ENCODE results near the gene CSF3R.

Gene CSF3R

GRCh38 chr1:36482724-36483388, at the start of gene CSF3R:
Gene CSF3R, minus strand, starts transcription at chr1:36482913. Its CDS starts 3,417 bp downstream, at chr1:36479496.
- Mint-ChIP-seq H3K27ac (no peak within 1 kb of the TSS), H3K27me3 (no peaks in the 10 kb centered on the region), H3K36me3 (no peaks in the 10 kb centered on the region), H3K9me3 (no peaks in the 10 kb centered on the region), H3K4me1 (peaks cover 15% of the 10 kb centered on the region), H3K4me3 (no peak within 1 kb of the TSS)
- ATAC-seq (ENCODE audit: low read depth) (no peak), DNase-seq (ENCODE audit: low spot score in 2 of 2) (no peak)

DNA sequence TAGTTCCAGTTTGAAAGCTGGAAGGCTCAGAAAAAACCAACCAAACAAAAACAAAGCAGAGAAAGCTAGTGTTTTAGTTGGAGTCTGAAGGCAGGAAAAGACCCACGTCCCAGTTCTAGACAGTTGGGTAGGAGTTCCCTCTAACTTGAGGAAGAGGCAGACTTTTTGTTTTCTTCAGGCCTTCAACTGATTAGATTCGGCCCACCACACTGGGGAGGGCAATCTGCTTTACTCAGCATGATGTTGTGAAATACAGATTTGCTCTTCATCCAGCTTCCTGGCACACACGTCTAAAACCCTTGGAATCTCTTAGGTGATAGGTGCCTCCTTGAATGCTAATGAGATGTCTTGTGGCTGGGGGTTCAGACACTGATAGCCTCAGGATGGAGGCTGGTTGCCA, 49.1 kb upstream of the CSF3R start:
- H3K36me3 Mint-ChIP-seq: peaks cover 3% of the 10 kb centered on the region
- H3K9me3 Mint-ChIP-seq: peaks cover 4% of the 10 kb centered on the region
- H3K4me1 Mint-ChIP-seq: no peaks in the 10 kb centered on the region
- DNase-seq (ENCODE audit: low spot score in 2 of 2): no peak
- peaks cover 14% of the 10 kb centered on the region for H3K27me3 Mint-ChIP-seq
- no peak overlapping the region for H3K4me3 Mint-ChIP-seq
- ATAC-seq (ENCODE audit: low read depth): no peak
- H3K27ac Mint-ChIP-seq: no peak overlapping the region

DNA sequence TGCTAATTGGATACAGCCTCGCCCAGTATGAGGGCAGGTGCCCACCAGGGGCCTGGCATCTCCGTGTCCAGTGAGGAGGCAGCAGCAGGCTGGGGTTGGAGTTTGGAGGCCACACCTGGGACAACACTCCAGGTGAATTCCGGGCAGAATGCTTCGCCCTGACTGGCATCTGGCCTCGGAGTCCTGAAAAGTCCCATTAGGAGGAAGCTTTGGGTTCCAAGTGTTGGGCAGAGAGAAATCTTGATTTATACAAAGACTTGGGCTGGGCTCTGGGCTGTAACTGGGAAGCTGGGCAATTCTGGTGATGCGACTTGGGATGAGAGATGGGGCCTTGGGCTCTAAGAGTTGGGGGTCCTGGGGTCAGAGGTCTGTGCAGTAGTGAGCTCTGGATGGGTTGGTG, 48.1 kb upstream of the CSF3R start:
- Mint-ChIP-seq H3K4me3 (no peak overlapping the region), H3K4me1 (no peaks in the 10 kb centered on the region), H3K27me3 (peaks cover 10% of the 10 kb centered on the region), H3K27ac (no peak overlapping the region), H3K36me3 (peaks cover 3% of the 10 kb centered on the region), H3K9me3 (peaks cover 4% of the 10 kb centered on the region)
- no peak for DNase-seq (ENCODE audit: low spot score in 2 of 2)
- no peak for ATAC-seq (ENCODE audit: low read depth)

GRCh38 chr1:36530261-36530660, 47.5 kb upstream of the CSF3R start:
- peaks cover 3% of the 10 kb centered on the region for H3K36me3 Mint-ChIP-seq
- H3K27ac Mint-ChIP-seq: no peak overlapping the region
- ATAC-seq (ENCODE audit: low read depth) (no peak), DNase-seq (ENCODE audit: low spot score in 2 of 2) (no peak)
- H3K27me3 Mint-ChIP-seq: peaks cover 10% of the 10 kb centered on the region
- no peak overlapping the region for H3K4me3 Mint-ChIP-seq
- no peaks in the 10 kb centered on the region for H3K4me1 Mint-ChIP-seq
- H3K9me3 Mint-ChIP-seq: peaks cover 4% of the 10 kb centered on the region

DNA sequence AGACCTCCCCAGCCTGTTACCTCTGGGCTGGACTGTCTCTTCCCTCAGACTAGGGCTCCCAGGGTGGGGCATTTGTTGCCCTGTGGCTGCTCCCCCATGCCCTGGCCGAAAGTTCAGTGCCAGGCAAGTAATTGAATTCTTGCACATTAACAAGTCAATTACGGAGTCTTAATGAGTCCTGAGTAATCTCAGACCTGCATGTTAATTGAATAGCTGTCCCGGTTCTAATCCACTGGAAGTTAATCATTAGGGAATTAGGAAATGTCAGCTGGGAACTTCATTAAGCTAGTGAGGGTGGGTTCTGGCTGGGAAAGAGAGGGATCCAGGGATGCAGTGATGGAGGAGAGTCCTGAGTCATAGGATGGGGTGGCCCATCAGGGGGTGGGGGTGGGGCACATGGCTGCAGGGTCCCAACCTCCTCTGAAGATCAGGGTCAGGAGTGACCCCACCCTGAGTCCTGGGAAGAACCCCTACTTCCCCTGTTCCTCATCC, 47.1 kb upstream of the CSF3R start:
- H3K27me3 Mint-ChIP-seq: peaks cover 10% of the 10 kb centered on the region
- peaks cover 4% of the 10 kb centered on the region for H3K9me3 Mint-ChIP-seq
- ATAC-seq (ENCODE audit: low read depth): no peak
- no peak overlapping the region for H3K27ac Mint-ChIP-seq
- H3K4me3 Mint-ChIP-seq: no peak overlapping the region
- no peak for DNase-seq (ENCODE audit: low spot score in 2 of 2)
- peaks cover 3% of the 10 kb centered on the region for H3K36me3 Mint-ChIP-seq
- H3K4me1 Mint-ChIP-seq: no peaks in the 10 kb centered on the region

GRCh38 chr1:36528361-36529349, 45.9 kb upstream of the CSF3R start:
- ATAC-seq (ENCODE audit: low read depth): no peak
- H3K27ac Mint-ChIP-seq: no peak overlapping the region
- H3K36me3 Mint-ChIP-seq: peaks cover 3% of the 10 kb centered on the region
- H3K4me1 Mint-ChIP-seq: peaks cover 8% of the 10 kb centered on the region
- no peak overlapping the region for H3K4me3 Mint-ChIP-seq
- H3K27me3 Mint-ChIP-seq: peaks cover 10% of the 10 kb centered on the region
- H3K9me3 Mint-ChIP-seq: peaks cover 4% of the 10 kb centered on the region
- no peak for DNase-seq (ENCODE audit: low spot score in 2 of 2)

GRCh38 chr1:36525166-36525565, 42.5 kb upstream of the CSF3R start:
- peaks cover 10% of the 10 kb centered on the region for H3K4me1 Mint-ChIP-seq
- no peak overlapping the region for H3K27ac Mint-ChIP-seq
- ATAC-seq (ENCODE audit: low read depth) (no peak), DNase-seq (ENCODE audit: low spot score in 2 of 2) (no peak)
- no peaks in the 10 kb centered on the region for H3K36me3 Mint-ChIP-seq
- H3K9me3 Mint-ChIP-seq: no peaks in the 10 kb centered on the region
- peaks cover 7% of the 10 kb centered on the region for H3K27me3 Mint-ChIP-seq
- no peak overlapping the region for H3K4me3 Mint-ChIP-seq

- Mint-ChIP-seq H3K27me3 (peaks cover 5% of the 10 kb centered on the region), H3K4me1 (peaks cover 10% of the 10 kb centered on the region), H3K27ac (no peak overlapping the region), H3K4me3 (no peak overlapping the region), H3K9me3 (no peaks in the 10 kb centered on the region), H3K36me3 (no peaks in the 10 kb centered on the region)
- no peak for DNase-seq (ENCODE audit: low spot score in 2 of 2)
- ATAC-seq (ENCODE audit: low read depth): no peak
Measured at GRCh38 chr1:36524359-36525062, 41.8 kb upstream of the CSF3R start.

GRCh38 chr1:36523850-36524249, 41.1 kb upstream of the CSF3R start:
- Mint-ChIP-seq H3K9me3 (no peaks in the 10 kb centered on the region), H3K36me3 (no peaks in the 10 kb centered on the region), H3K27me3 (peaks cover 5% of the 10 kb centered on the region), H3K4me3 (no peak overlapping the region), H3K27ac (no peak overlapping the region), H3K4me1 (peaks cover 10% of the 10 kb centered on the region)
- no peak for DNase-seq (ENCODE audit: low spot score in 2 of 2)
- no peak for ATAC-seq (ENCODE audit: low read depth)

DNA sequence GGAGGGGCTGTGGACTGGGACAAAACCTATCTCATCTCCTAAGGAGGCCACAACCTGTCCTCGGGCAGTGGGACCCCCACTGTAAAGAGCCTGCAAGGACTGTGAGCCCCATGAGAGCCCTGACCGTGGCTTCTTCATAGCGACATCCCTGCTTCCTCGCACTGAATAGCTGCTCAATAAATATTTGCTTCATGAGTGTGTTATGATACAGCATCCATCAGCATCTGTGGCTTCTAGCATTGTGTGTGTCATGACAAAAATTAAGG, 40.5 kb upstream of the CSF3R start:
- no peak overlapping the region for H3K27ac Mint-ChIP-seq
- ATAC-seq (ENCODE audit: low read depth) (no peak), DNase-seq (ENCODE audit: low spot score in 2 of 2) (no peak)
- H3K4me3 Mint-ChIP-seq: no peak overlapping the region
- peaks cover 10% of the 10 kb centered on the region for H3K4me1 Mint-ChIP-seq
- peaks cover 2% of the 10 kb centered on the region for H3K27me3 Mint-ChIP-seq
- H3K36me3 Mint-ChIP-seq: no peaks in the 10 kb centered on the region
- H3K9me3 Mint-ChIP-seq: no peaks in the 10 kb centered on the region

GRCh38 chr1:36522461-36523229, 39.9 kb upstream of the CSF3R start:
- Mint-ChIP-seq H3K27ac (no peak overlapping the region), H3K4me1 (peaks cover 10% of the 10 kb centered on the region), H3K27me3 (no peaks in the 10 kb centered on the region), H3K9me3 (no peaks in the 10 kb centered on the region), H3K4me3 (no peak overlapping the region), H3K36me3 (no peaks in the 10 kb centered on the region)
- ATAC-seq (ENCODE audit: low read depth) (no peak), DNase-seq (ENCODE audit: low spot score in 2 of 2) (no peak)

GRCh38 chr1:36522021-36522420, 39.3 kb upstream of the CSF3R start:
- no peak for ATAC-seq (ENCODE audit: low read depth)
- Mint-ChIP-seq H3K27me3 (no peaks in the 10 kb centered on the region), H3K9me3 (no peaks in the 10 kb centered on the region), H3K4me3 (no peak overlapping the region), H3K36me3 (no peaks in the 10 kb centered on the region), H3K27ac (no peak overlapping the region), H3K4me1 (peaks cover 10% of the 10 kb centered on the region)
- DNase-seq (ENCODE audit: low spot score in 2 of 2): no peak

DNA sequence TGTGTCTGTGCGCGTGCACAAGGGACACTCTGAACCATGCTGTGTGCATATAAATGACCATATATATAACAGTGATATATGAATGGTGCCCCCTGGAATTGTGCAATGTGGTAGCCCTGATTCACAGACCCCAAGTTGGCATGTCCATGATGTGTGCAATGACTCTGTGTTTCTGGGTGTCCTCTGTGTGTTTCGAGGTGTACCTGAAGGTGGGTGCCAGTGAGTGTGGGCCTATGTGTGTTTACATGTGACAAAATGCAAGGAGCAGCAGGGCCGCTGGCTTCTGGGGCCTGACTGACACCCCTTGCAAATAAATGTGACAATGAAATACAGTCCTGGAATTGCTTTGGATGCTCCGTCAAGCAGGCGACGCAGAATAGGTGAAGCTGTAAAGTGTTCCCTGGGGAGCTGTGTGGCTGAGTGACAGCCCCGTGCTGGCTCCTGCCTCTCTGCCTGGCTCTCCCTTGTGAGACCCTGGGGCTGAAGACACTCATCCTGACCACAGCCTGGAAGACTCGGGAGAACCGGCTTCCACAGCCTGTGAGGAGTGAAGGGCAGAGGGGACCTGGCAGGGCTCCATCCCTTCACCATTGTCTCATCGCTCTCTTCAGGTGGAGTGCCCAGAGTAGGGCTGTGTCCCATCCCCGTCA, 38.2 kb upstream of the CSF3R start:
- Mint-ChIP-seq H3K27ac (no peak overlapping the region), H3K4me3 (no peak overlapping the region), H3K9me3 (no peaks in the 10 kb centered on the region), H3K27me3 (no peaks in the 10 kb centered on the region), H3K4me1 (peaks cover 10% of the 10 kb centered on the region), H3K36me3 (no peaks in the 10 kb centered on the region)
- ATAC-seq (ENCODE audit: low read depth): no peak
- DNase-seq (ENCODE audit: low spot score in 2 of 2): no peak
